IMR-90 (cell line): Measurements from ENCODE around the gene RPUSD1. TPM values are rescaled to one million over a fixed set of nuclear protein-coding genes. Genes with fewer than 3 reads are reported as not detected.

Experiments
- ATAC-seq: fragments of 200-7000 bp; cut with Tn5 transposase; 2 replicates; pipeline ENCODE4 v1.9.1; 2020; ENCODE audit warnings: low read depth, mild to moderate bottlenecking, moderate library complexity
- BruUV-seq: library from RNA; stranded (reverse); fragments of 400-500 nt; replicated peaks from 2 replicates; lab custom pipeline; 2021; lab: Mats Ljungman, UMichigan
- CTCF ChIA-PET: fragments of 300-600 bp; formaldehyde crosslinking; extraction: SDS; loops from one replicate; lab custom pipeline; 2021; ENCODE audit warnings: antibody characterized with exemption; lab: Yijun Ruan, JAX
- POLR2A ChIA-PET: fragments of 300-600 bp; sonication (Branson Sonifier 250); formaldehyde crosslinking; loops from one replicate; lab custom pipeline; 2022; ENCODE audit warnings: antibody characterized with exemption; ENCODE audit not compliant: unreplicated experiment; lab: Charles Lee
- DNase-seq: peaks from one replicate; pipeline ENCODE4 v3.0.0; 2013
- H2AFZ ChIP-seq: replicated peaks from 2 replicates; pipeline ENCODE3; 2013; ENCODE audit warnings: low read length, mild to moderate bottlenecking; ENCODE audit not compliant: poor library complexity
- H2AK5ac ChIP-seq: 2 replicates; pipeline ENCODE4 v1.6.1; 2013; ENCODE audit warnings: low read depth, low read length, inconsistent platforms
- H2AK9ac ChIP-seq: replicated peaks from 2 replicates; pipeline ENCODE3; 2013; ENCODE audit warnings: mild to moderate bottlenecking, low read depth, low read length, moderate library complexity; ENCODE audit not compliant: poor library complexity
- H2BK120ac ChIP-seq: 2 replicates; pipeline ENCODE4 v1.6.1; 2013; ENCODE audit warnings: low read depth, low read length, inconsistent platforms
- H2BK15ac ChIP-seq: 3 replicates; pipeline ENCODE4 v1.6.1; 2013; ENCODE audit warnings: low read depth, low read length, inconsistent platforms
- H2BK20ac ChIP-seq: 2 replicates; pipeline ENCODE4 v1.6.1; 2013; ENCODE audit warnings: low read depth, mild to moderate bottlenecking, inconsistent platforms, low read length, moderate library complexity
- H2BK5ac ChIP-seq: 2 replicates; pipeline ENCODE4 v1.6.1; 2013; ENCODE audit warnings: mild to moderate bottlenecking, low read depth, low read length, inconsistent platforms; ENCODE audit not compliant: poor library complexity, severe bottlenecking
- H3K14ac ChIP-seq: replicated peaks from 2 replicates; pipeline ENCODE4 v1.6.1; 2013; ENCODE audit warnings: low read depth, low read length, inconsistent platforms
- H3K18ac ChIP-seq: 2 replicates; pipeline ENCODE4 v1.6.1; 2013; ENCODE audit warnings: low read depth, low read length, control low read depth
- H3K23ac ChIP-seq: 2 replicates; pipeline ENCODE4 v1.6.1; 2013; ENCODE audit warnings: low read depth, low read length, inconsistent platforms
- H3K27ac ChIP-seq: 2 replicates; pipeline ENCODE4 v1.5.1; 2013; ENCODE audit warnings: mild to moderate bottlenecking, control low read depth, low read length; ENCODE audit not compliant: insufficient read depth
- H3K27me3 ChIP-seq: 2 replicates; pipeline ENCODE4 v1.6.1; 2013; ENCODE audit warnings: low read length; ENCODE audit not compliant: control insufficient read depth, insufficient read depth
- H3K36me3 ChIP-seq: 2 replicates; pipeline ENCODE4 v1.6.1; 2013; ENCODE audit warnings: low read length, mixed read lengths; ENCODE audit not compliant: control insufficient read depth, insufficient read depth
- H3K4ac ChIP-seq: 2 replicates; pipeline ENCODE4 v1.6.1; 2013; ENCODE audit warnings: low read depth, low read length, inconsistent platforms
- H3K4me1 ChIP-seq: 2 replicates; pipeline ENCODE4 v1.6.1; 2013; ENCODE audit warnings: low read length, mixed read lengths; ENCODE audit not compliant: control insufficient read depth, insufficient read depth
- H3K4me2 ChIP-seq: 2 replicates; pipeline ENCODE4 v1.6.1; 2013; ENCODE audit warnings: low read depth, mild to moderate bottlenecking, control low read depth, low read length, moderate library complexity
- H3K4me3 ChIP-seq: 2 replicates; pipeline ENCODE4 v1.5.1; 2013; ENCODE audit warnings: low read depth, mild to moderate bottlenecking, control low read depth, low read length, moderate library complexity; ENCODE audit not compliant: insufficient read depth
- H3K56ac ChIP-seq: 2 replicates; pipeline ENCODE4 v1.6.1; 2013; ENCODE audit warnings: low read length, inconsistent platforms; ENCODE audit not compliant: insufficient read depth; ENCODE audit errors: extremely low read depth
- H3K79me1 ChIP-seq, 2 experiments: 2 replicates each; pipeline ENCODE4 v1.6.1; 2013; ENCODE audit warnings: low read length in 2 of 2, inconsistent platforms in 1 of 2, low read depth in 1 of 2
- H3K9ac ChIP-seq: 2 replicates; pipeline ENCODE4 v1.6.1; 2013; ENCODE audit warnings: low read depth, low read length, control low read depth
- H3K9me1 ChIP-seq: 2 replicates; pipeline ENCODE4 v1.6.1; 2013; ENCODE audit warnings: low read length, inconsistent platforms; ENCODE audit not compliant: insufficient read depth
- H3K9me3 ChIP-seq: 2 replicates; pipeline ENCODE4 v1.6.1; 2013; ENCODE audit warnings: low read length; ENCODE audit not compliant: control insufficient read depth, insufficient read depth
- H4K20me1 ChIP-seq: 2 replicates; pipeline ENCODE4 v1.6.1; 2013; ENCODE audit warnings: low read length, inconsistent platforms; ENCODE audit not compliant: insufficient read depth
- H4K5ac ChIP-seq: 2 replicates; pipeline ENCODE4 v1.6.1; 2013; ENCODE audit warnings: mild to moderate bottlenecking, low read depth, low read length, control low read depth
- H4K8ac ChIP-seq, 2 experiments: 2 replicates each; pipeline ENCODE4 v1.6.1; 2013; ENCODE audit warnings: low read depth in 2 of 2, low read length in 2 of 2, control low read depth in 1 of 2, inconsistent platforms in 1 of 2
- H4K91ac ChIP-seq: 2 replicates; pipeline ENCODE4 v1.6.1; 2013; ENCODE audit warnings: low read depth, low read length, inconsistent platforms; ENCODE audit not compliant: insufficient read depth
- BHLHE40 ChIP-seq: fragments of 150-350 bp; IDR thresholded peaks from 2 replicates; pipeline ENCODE4 v1.6.1; 2016; ENCODE audit warnings: mild to moderate bottlenecking, low read depth, low read length
- CHD1 ChIP-seq: IDR thresholded peaks from 2 replicates; pipeline ENCODE4 v1.6.1; 2012; ENCODE audit warnings: low read depth, low read length, improper control_type of control experiment
- FOS ChIP-seq: fragments of 150-350 bp; IDR thresholded peaks from 2 replicates; pipeline ENCODE4 v1.6.1; 2016; ENCODE audit warnings: low read depth, low read length
- MAFK ChIP-seq: IDR thresholded peaks from 2 replicates; pipeline ENCODE4 v1.6.1; 2012; ENCODE audit warnings: low read depth, low read length, improper control_type of control experiment
- MXI1 ChIP-seq: IDR thresholded peaks from 2 replicates; pipeline ENCODE4 v1.6.1; 2012; ENCODE audit warnings: low read depth, mild to moderate bottlenecking, low read length, moderate library complexity, borderline replicate concordance
- NFE2L2 ChIP-seq: fragments of 150-350 bp; IDR thresholded peaks from 2 replicates; pipeline ENCODE4 v1.6.1; 2016; ENCODE audit warnings: low read depth, mild to moderate bottlenecking, low read length
- POLR2A ChIP-seq: IDR thresholded peaks from 2 replicates; pipeline ENCODE4 v1.6.1; 2012; ENCODE audit warnings: mild to moderate bottlenecking, low read depth, low read length
- RCOR1 ChIP-seq: IDR thresholded peaks from 2 replicates; pipeline ENCODE4 v1.6.1; 2012; ENCODE audit warnings: mild to moderate bottlenecking, low read length, improper control_type of control experiment; ENCODE audit not compliant: insufficient replicate concordance
- RFX5 ChIP-seq: IDR thresholded peaks from 2 replicates; pipeline ENCODE4 v1.8.0; 2012; ENCODE audit warnings: low read depth, mild to moderate bottlenecking, low read length, moderate library complexity
- SMC3 ChIP-seq: fragments of 150-350 bp; IDR thresholded peaks from 2 replicates; pipeline ENCODE4 v1.6.1; 2016; ENCODE audit warnings: low read depth, mild to moderate bottlenecking, antibody characterized with exemption, low read length, moderate library complexity
- USF2 ChIP-seq: fragments of 150-350 bp; IDR thresholded peaks from 2 replicates; pipeline ENCODE4 v1.6.1; 2017; ENCODE audit warnings: mild to moderate bottlenecking, antibody characterized with exemption, low read length, low read depth
- whole genome bisulfite sequencing, 2 experiments: methylation state at CpG; one replicate each; pipeline versions ENCODE4 v1.1.5 to v1.1.7; 2013; ENCODE audit warnings: missing lambda C conversion rate in 2 of 2; ENCODE audit not compliant: insufficient read length in 1 of 2; ENCODE audit errors: extremely low coverage in 2 of 2; 5-methylcytosine and 5-hydroxymethylcytosine counted together
- dilution Hi-C: fragments of 300-500 bp; cut with HindIII; formaldehyde crosslinking; loops from one replicate; pipeline ENCODE4 v1.14.3; 2018; ENCODE audit warnings: low sequenced_read_pairs; ENCODE audit not compliant: unreplicated experiment
- in situ Hi-C: fragments of 300-500 bp; cut with MboI; formaldehyde crosslinking; loops from 3 replicates; pipeline ENCODE4 v1.14.3; 2019; ENCODE audit warnings: low sequenced_read_pairs, inconsistent platforms, mixed read lengths
- intact Hi-C: fragments of 100-400 bp; cut with micrococcal nuclease; formaldehyde crosslinking; loops from 2 replicates; pipeline ENCODE4 v1.10.0; 2022
- polyA plus RNA-seq, 3 experiments: library from polyadenylated mRNA; depleted of rRNA; stranded (reverse); fragments of >200 nt; gene quantifications; 2 replicates each; pipeline ENCODE4 v1.2.3, GENCODE V29; 2012; ENCODE audit warnings: low replicate concordance in 1 of 3
- total RNA-seq: library from RNA; depleted of rRNA; stranded (reverse); fragments of >200 nt; gene quantifications from 2 replicates; pipeline ENCODE4 v1.2.3, GENCODE V29; 2012
- TF ChIP-seq, protein P1 (sequence below): fragments of 150-350 bp; IDR thresholded peaks from 2 replicates; pipeline ENCODE4 v1.6.1; 2016; ENCODE audit warnings: low read depth, mild to moderate bottlenecking, low read length, moderate library complexity, borderline replicate concordance

RPUSD1 gene
- total and polyA plus RNA-seq, 2 of the 4 experiments (the other 2 are of a cell fraction) = 13.1 to 32.3 TPM

DNA sequence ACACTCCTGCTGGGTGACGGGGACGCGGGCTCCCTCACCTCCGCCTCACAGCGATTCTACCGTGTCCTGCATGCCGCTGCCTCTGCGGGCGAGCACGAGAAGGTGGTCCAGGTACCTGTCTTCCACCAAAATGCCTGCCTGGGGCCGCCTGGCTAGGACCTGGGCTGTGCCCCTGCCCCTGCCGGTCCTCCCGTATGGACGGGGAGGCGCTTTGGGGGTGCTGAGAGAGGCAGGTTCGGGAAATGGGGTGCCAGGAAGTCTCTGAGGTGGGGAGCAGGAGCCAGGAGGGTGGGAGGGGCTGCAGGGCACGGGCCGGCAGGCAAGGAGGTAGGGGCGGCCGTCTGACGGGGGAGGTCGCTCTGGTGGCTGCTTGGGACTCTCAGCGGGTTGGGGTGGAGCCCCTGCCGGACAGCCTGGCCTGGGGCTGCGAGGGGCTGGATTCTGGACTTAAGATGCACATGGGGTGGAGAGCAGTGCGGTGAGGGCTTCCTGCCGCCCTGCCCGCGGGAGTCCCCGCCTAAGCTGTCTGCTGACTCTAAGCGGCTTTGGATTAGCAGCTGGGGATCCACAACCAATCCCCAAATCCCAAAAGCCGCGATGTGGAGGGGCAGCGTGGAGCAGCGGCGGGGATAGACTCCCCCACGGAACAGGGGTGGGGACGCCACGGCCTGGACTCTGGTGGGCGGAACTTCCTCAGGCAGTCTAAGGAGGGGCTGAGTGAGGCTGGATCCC lies 6.1 kb upstream of the RPUSD1 start:
- WGBS, 2 experiments = 91% methylated on average over 15 of the region's 40 CpGs; no CpG with 5 or more reads in 1 of the 2 experiments

More for the DNA sequence above, 6.1 kb upstream of the RPUSD1 start:
- no peak overlapping the region for H2AFZ ChIP-seq
- H3K4me1 ChIP-seq = peaks cover under 1% of the 10 kb centered on the region; the same call in 1 of the 2 replicates
- ATAC-seq (no peak), DNase-seq (no peak)
- peaks cover 4% of the 10 kb centered on the region; the same call in 1 of the 2 replicates for H3K27me3 ChIP-seq
- no peak overlapping the region for H3K14ac ChIP-seq
- CTCF ChIA-PET = no interaction called here
- TF ChIP-seq MAFK (no peak), USF2 (no peak), RFX5 (no peak), BHLHE40 (no peak), FOS (no peak), NFE2L2 (no peak), RCOR1 (no peak), CHD1 (no peak), MXI1 (no peak), SMC3 (no peak), POLR2A (no peak)
- TF ChIP-seq, protein P1, sequence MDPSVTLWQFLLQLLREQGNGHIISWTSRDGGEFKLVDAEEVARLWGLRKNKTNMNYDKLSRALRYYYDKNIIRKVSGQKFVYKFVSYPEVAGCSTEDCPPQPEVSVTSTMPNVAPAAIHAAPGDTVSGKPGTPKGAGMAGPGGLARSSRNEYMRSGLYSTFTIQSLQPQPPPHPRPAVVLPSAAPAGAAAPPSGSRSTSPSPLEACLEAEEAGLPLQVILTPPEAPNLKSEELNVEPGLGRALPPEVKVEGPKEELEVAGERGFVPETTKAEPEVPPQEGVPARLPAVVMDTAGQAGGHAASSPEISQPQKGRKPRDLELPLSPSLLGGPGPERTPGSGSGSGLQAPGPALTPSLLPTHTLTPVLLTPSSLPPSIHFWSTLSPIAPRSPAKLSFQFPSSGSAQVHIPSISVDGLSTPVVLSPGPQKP = no peak
- no peak overlapping the region for H3K27ac ChIP-seq
- H3K9me3 ChIP-seq = no peaks in the 10 kb centered on the region
- H3K9ac ChIP-seq = no peak overlapping the region
- no TSS peak for BruUV-seq
- H3K4ac ChIP-seq = no peak overlapping the region
- no peak overlapping the region for H3K4me2 ChIP-seq
- H4K91ac ChIP-seq = no peak overlapping the region
- H2BK15ac ChIP-seq = no peak overlapping the region
- no peak overlapping the region for H2BK20ac ChIP-seq
- intact Hi-C loops (no loop called here), dilution Hi-C loops (no loop called here), in situ Hi-C loops (no loop called here)
- H4K5ac ChIP-seq = no peak overlapping the region
- H4K8ac ChIP-seq = no peak overlapping the region
- H3K79me1 ChIP-seq = peaks cover 0 to 6% of the 10 kb centered on the region in 2 experiments; a peak in 2 of 4 replicates
- no peaks in the 10 kb centered on the region for H3K9me1 ChIP-seq
- POLR2A ChIA-PET = no interaction called here
- no peak overlapping the region for H2AK5ac ChIP-seq
- peaks cover 10% of the 10 kb centered on the region for H3K36me3 ChIP-seq
- no peak overlapping the region for H3K18ac ChIP-seq
- H2BK120ac ChIP-seq = no peak overlapping the region
- H2AK9ac ChIP-seq = no peak overlapping the region
- H3K23ac ChIP-seq = no peak overlapping the region
- peaks cover 2% of the 10 kb centered on the region for H4K20me1 ChIP-seq
- no peak overlapping the region for H3K56ac ChIP-seq
- no peak overlapping the region for H3K4me3 ChIP-seq
- no peak overlapping the region for H2BK5ac ChIP-seq
